WTC11 (cell line): ENCODE data around the gene MAP4. TPM values are rescaled to one million over a fixed set of nuclear protein-coding genes. Genes with fewer than 3 reads are reported as not detected.

ENCODE experiments used
- ATAC-seq: fragments of 200-7000 bp; cut with Tn5 transposase; 2 replicates; pipeline ENCODE4 v1.10.0; 2021; ENCODE audit warnings: mild to moderate bottlenecking, moderate library complexity
- CTCF ChIA-PET: fragments of 300-600 bp; sonication (Branson Sonifier 250); formaldehyde crosslinking; loops from one replicate; lab custom pipeline; 2021; ENCODE audit warnings: antibody characterized with exemption; lab: Charles Lee
- POLR2A ChIA-PET: fragments of 350-600 bp; sonication (Branson Sonifier 250); formaldehyde crosslinking; loops from one replicate; lab custom pipeline; 2021; ENCODE audit warnings: antibody characterized with exemption; lab: Charles Lee
- DNase-seq: peaks from one replicate; pipeline ENCODE4 v3.0.0; 2021; ENCODE audit warnings: low spot score
- H3K27ac Mint-ChIP-seq: 2 replicates; pipeline ENCODE4 v1.8.0; 2021; ENCODE audit warnings: mixed read lengths
- H3K27me3 Mint-ChIP-seq: 2 replicates; pipeline ENCODE4 v1.8.0; 2021; ENCODE audit warnings: low read depth, mild to moderate bottlenecking, moderate library complexity, mixed read lengths
- H3K36me3 Mint-ChIP-seq: 2 replicates; pipeline ENCODE4 v1.8.0; 2021; ENCODE audit warnings: mixed read lengths
- H3K4me1 Mint-ChIP-seq: 2 replicates; pipeline ENCODE4 v1.8.0; 2022; ENCODE audit warnings: mixed read lengths
- H3K4me3 Mint-ChIP-seq: 2 replicates; pipeline ENCODE4 v1.8.0; 2021; ENCODE audit warnings: mild to moderate bottlenecking, moderate library complexity, mixed read lengths
- H3K9me3 Mint-ChIP-seq: 2 replicates; pipeline ENCODE4 v1.8.0; 2021; ENCODE audit warnings: mixed read lengths
- ARID4B ChIP-seq: sonication (generic); formaldehyde crosslinking; IDR thresholded peaks from 2 replicates; pipeline ENCODE4 v1.8.0; 2023; ENCODE audit warnings: missing genetic modification reagents, mild to moderate bottlenecking, borderline replicate concordance
- CBFB ChIP-seq: sonication (generic); formaldehyde crosslinking; IDR thresholded peaks from 2 replicates; pipeline ENCODE4 v1.8.1; 2022; ENCODE audit warnings: mild to moderate bottlenecking, low read depth, missing genetic modification reagents
- CDX4 ChIP-seq: fragments of 250-450 bp; sonication (Bioruptor Pico); IDR thresholded peaks from 2 replicates; pipeline ENCODE4 v1.9.0; 2021; ENCODE audit warnings: moderate library complexity, mild to moderate bottlenecking, inconsistent platforms, borderline replicate concordance
- CREB1 ChIP-seq: sonication (generic); formaldehyde crosslinking; IDR thresholded peaks from 2 replicates; pipeline ENCODE4 v1.8.0; 2023; ENCODE audit warnings: mild to moderate bottlenecking, missing genetic modification reagents
- ESRRA ChIP-seq: sonication (generic); formaldehyde crosslinking; IDR thresholded peaks from 2 replicates; pipeline ENCODE4 v1.8.1; 2022; ENCODE audit warnings: mild to moderate bottlenecking, missing genetic modification reagents, borderline replicate concordance
- FOXK1 ChIP-seq: sonication (generic); formaldehyde crosslinking; IDR thresholded peaks from 2 replicates; pipeline ENCODE4 v1.8.0; 2022; ENCODE audit warnings: mild to moderate bottlenecking, moderate library complexity, missing genetic modification reagents
- GRHL2 ChIP-seq: fragments of 250-450 bp; sonication (Bioruptor Pico); IDR thresholded peaks from 2 replicates; pipeline ENCODE4 v1.8.0; 2022; ENCODE audit warnings: mild to moderate bottlenecking, moderate library complexity; ENCODE audit not compliant: insufficient replicate concordance, severe bottlenecking
- GTF2I ChIP-seq: fragments of 250-450 bp; sonication (Bioruptor Pico); conservative IDR thresholded peaks from 2 replicates; pipeline ENCODE4 v1.4.0; 2021; ENCODE audit warnings: mild to moderate bottlenecking
- JUN ChIP-seq: sonication (generic); formaldehyde crosslinking; IDR thresholded peaks from 2 replicates; pipeline ENCODE4 v1.8.0; 2023; ENCODE audit warnings: mild to moderate bottlenecking, missing genetic modification reagents
- SMAD4 ChIP-seq: sonication (generic); formaldehyde crosslinking; IDR thresholded peaks from 2 replicates; pipeline ENCODE4 v1.8.0; 2022; ENCODE audit warnings: mild to moderate bottlenecking, missing genetic modification reagents
- SP1 ChIP-seq: sonication (generic); formaldehyde crosslinking; conservative IDR thresholded peaks from 2 replicates; pipeline ENCODE4 v1.8.1; 2022; ENCODE audit warnings: missing genetic modification reagents
- TP53 ChIP-seq: sonication (generic); formaldehyde crosslinking; IDR thresholded peaks from 2 replicates; pipeline ENCODE4 v1.8.1; 2023; ENCODE audit warnings: mild to moderate bottlenecking, missing genetic modification reagents
- ZMAT4 ChIP-seq: fragments of 250-450 bp; sonication (Bioruptor Pico); IDR thresholded peaks from 2 replicates; pipeline ENCODE4 v1.9.0; 2021; ENCODE audit warnings: mild to moderate bottlenecking
- ZNF423 ChIP-seq: fragments of 250-450 bp; sonication (Bioruptor Pico); IDR thresholded peaks from 2 replicates; pipeline ENCODE4 v2.1.2; 2022; ENCODE audit warnings: mild to moderate bottlenecking, moderate library complexity
- total RNA-seq: library from RNA; stranded (reverse); gene quantifications from 3 replicates; pipeline ENCODE4 v1.2.3, GENCODE V29; 2021
- TF ChIP-seq, protein P1 (sequence below): sonication (generic); formaldehyde crosslinking; IDR thresholded peaks from 2 replicates; pipeline ENCODE4 v1.8.1; 2023; ENCODE audit warnings: mild to moderate bottlenecking, moderate library complexity, missing genetic modification reagents
- TF ChIP-seq, protein P2 (sequence below): sonication (generic); formaldehyde crosslinking; IDR thresholded peaks from 2 replicates; pipeline ENCODE4 v1.8.0; 2022; ENCODE audit warnings: missing genetic modification reagents
- TF ChIP-seq, protein P3 (sequence below): sonication (generic); formaldehyde crosslinking; IDR thresholded peaks from 2 replicates; pipeline ENCODE4 v1.8.1; 2023; ENCODE audit warnings: mild to moderate bottlenecking, missing genetic modification reagents

Gene MAP4
- total RNA-seq, 1 experiment from 2014 or later, result 199 TPM

DNA sequence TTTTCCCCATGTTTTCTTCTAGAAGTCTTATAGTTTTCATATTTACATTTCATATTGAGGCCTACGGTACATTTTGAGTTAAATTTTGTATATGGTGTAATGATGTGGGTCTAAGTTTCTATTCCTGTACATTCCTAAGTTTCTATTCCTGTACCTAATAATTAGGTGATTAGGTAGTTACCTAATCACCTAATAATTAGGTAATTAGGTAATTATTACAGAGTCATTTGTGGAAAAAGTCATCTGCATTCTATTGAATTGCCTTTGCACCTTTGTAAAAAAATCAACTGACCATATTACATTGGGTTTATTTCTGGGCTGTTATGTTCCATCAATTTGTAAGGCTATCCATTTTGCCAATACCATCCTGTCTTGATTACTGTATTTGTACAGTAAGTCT lies 37.1 kb downstream of the MAP4 start:
- no peak for ATAC-seq
- Mint-ChIP-seq H3K4me1 (no peaks in the 10 kb centered on the region), H3K27ac (no peak overlapping the region), H3K4me3 (no peak overlapping the region), H3K27me3 (no peaks in the 10 kb centered on the region), H3K36me3 (peaks cover 1% of the 10 kb centered on the region; the same call in 1 of the 2 replicates), H3K9me3 (no peaks in the 10 kb centered on the region)
- POLR2A ChIA-PET, result no interaction called here
- CTCF ChIA-PET, result interaction anchor here (0.6 kb wide), 1 partner anchor 140 kb away, joined by 8 read pairs; no protein-coding TSS in a partner anchor
- no peak for DNase-seq
- TF ChIP-seq CREB1 (CRISPR knock-in tag) (no peak), ZNF423 (CRISPR knock-in tag) (no peak), TP53 (CRISPR knock-in tag) (no peak), GTF2I (CRISPR knock-in tag) (no peak), CBFB (CRISPR knock-in tag) (no peak), ZMAT4 (no peak)
- TF ChIP-seq, protein P1, sequence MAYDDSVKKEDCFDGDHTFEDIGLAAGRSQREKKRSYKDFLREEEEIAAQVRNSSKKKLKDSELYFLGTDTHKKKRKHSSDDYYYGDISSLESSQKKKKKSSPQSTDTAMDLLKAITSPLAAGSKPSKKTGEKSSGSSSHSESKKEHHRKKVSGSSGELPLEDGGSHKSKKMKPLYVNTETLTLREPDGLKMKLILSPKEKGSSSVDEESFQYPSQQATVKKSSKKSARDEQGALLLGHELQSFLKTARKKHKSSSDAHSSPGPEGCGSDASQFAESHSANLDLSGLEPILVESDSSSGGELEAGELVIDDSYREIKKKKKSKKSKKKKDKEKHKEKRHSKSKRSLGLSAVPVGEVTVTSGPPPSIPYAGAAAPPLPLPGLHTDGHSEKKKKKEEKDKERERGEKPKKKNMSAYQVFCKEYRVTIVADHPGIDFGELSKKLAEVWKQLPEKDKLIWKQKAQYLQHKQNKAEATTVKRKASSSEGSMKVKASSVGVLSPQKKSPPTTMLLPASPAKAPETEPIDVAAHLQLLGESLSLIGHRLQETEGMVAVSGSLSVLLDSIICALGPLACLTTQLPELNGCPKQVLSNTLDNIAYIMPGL, result no peak

- no peak for DNase-seq
- ChIA-PET CTCF (interaction anchor here (0.6 kb wide), 2 partner anchors 139 to 179 kb away, joined by 3 to 8 read pairs; no protein-coding TSS in a partner anchor), POLR2A (interaction anchor here (0.6 kb wide), 1 partner anchor 138 kb away, joined by 3 read pairs; no protein-coding TSS in a partner anchor)
- no peaks in the 10 kb centered on the region for H3K27me3 Mint-ChIP-seq
- TF ChIP-seq ZMAT4 (no peak), JUN (CRISPR knock-in tag) (no peak), SMAD4 (no peak), ZNF423 (CRISPR knock-in tag) (no peak), CDX4 (CRISPR knock-in tag) (no peak), SP1 (CRISPR knock-in tag) (no peak), CBFB (CRISPR knock-in tag) (no peak), ARID4B (no peak), FOXK1 (CRISPR knock-in tag) (no peak), GRHL2 (CRISPR knock-in tag) (no peak), ESRRA (CRISPR knock-in tag) (no peak)
- TF ChIP-seq, protein P2, sequence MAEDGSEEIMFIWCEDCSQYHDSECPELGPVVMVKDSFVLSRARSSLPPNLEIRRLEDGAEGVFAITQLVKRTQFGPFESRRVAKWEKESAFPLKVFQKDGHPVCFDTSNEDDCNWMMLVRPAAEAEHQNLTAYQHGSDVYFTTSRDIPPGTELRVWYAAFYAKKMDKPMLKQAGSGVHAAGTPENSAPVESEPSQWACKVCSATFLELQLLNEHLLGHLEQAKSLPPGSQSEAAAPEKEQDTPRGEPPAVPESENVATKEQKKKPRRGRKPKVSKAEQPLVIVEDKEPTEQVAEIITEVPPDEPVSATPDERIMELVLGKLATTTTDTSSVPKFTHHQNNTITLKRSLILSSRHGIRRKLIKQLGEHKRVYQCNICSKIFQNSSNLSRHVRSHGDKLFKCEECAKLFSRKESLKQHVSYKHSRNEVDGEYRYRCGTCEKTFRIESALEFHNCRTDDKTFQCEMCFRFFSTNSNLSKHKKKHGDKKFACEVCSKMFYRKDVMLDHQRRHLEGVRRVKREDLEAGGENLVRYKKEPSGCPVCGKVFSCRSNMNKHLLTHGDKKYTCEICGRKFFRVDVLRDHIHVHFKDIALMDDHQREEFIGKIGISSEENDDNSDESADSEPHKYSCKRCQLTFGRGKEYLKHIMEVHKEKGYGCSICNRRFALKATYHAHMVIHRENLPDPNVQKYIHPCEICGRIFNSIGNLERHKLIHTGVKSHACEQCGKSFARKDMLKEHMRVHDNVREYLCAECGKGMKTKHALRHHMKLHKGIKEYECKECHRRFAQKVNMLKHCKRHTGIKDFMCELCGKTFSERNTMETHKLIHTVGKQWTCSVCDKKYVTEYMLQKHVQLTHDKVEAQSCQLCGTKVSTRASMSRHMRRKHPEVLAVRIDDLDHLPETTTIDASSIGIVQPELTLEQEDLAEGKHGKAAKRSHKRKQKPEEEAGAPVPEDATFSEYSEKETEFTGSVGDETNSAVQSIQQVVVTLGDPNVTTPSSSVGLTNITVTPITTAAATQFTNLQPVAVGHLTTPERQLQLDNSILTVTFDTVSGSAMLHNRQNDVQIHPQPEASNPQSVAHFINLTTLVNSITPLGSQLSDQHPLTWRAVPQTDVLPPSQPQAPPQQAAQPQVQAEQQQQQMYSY (CRISPR knock-in tag), result no peak
- TF ChIP-seq, protein P3, sequence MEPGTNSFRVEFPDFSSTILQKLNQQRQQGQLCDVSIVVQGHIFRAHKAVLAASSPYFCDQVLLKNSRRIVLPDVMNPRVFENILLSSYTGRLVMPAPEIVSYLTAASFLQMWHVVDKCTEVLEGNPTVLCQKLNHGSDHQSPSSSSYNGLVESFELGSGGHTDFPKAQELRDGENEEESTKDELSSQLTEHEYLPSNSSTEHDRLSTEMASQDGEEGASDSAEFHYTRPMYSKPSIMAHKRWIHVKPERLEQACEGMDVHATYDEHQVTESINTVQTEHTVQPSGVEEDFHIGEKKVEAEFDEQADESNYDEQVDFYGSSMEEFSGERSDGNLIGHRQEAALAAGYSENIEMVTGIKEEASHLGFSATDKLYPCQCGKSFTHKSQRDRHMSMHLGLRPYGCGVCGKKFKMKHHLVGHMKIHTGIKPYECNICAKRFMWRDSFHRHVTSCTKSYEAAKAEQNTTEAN (CRISPR knock-in tag), result no peak
- peaks cover 3% of the 10 kb centered on the region; the same call in 1 of the 2 replicates for H3K36me3 Mint-ChIP-seq
- no peak overlapping the region for H3K4me3 Mint-ChIP-seq
- no peak overlapping the region for H3K27ac Mint-ChIP-seq
- no peaks in the 10 kb centered on the region for H3K4me1 Mint-ChIP-seq
- no peaks in the 10 kb centered on the region for H3K9me3 Mint-ChIP-seq
- ATAC-seq, result no peak
Measured at GRCh38 chr3:47978386-47978785, 37.8 kb downstream of the MAP4 start.
